HepG2 (cell line): ENCODE data around the gene GALR3. TPM values are rescaled to one million over a fixed set of nuclear protein-coding genes. Genes with fewer than 3 reads are reported as not detected.

Experiments used
- ATAC-seq: fragments of 200-7000 bp; cut with Tn5 transposase; 3 replicates; pipeline ENCODE4 v1.9.1; 2020; ENCODE audit warnings: mild to moderate bottlenecking, moderate library complexity
- BruUV-seq: library from RNA; stranded (reverse); fragments of 400-500 nt; replicated peaks from 2 replicates; lab custom pipeline; 2021; lab: Mats Ljungman, UMichigan
- CTCF ChIA-PET: fragments of 300-600 bp; formaldehyde crosslinking; extraction: SDS; loops from one replicate; lab custom pipeline; 2021; ENCODE audit warnings: low total read pairs, inconsistent platforms, low intra/inter-chr PET ratio; lab: Yijun Ruan, JAX
- POLR2A ChIA-PET: fragments of 350-600 bp; sonication (Branson Sonifier 250); formaldehyde crosslinking; loops from one replicate; lab custom pipeline; 2020; ENCODE audit warnings: antibody characterized with exemption, inconsistent platforms; lab: Yijun Ruan, JAX
- DNase-seq: peaks from one replicate; pipeline ENCODE4 v3.0.0-alpha.2; 2015; ENCODE audit warnings: low spot score
- FAIRE-seq: peaks from 3 replicates; lab custom pipeline; 2011; peaks lifted over from hg19 to GRCh38; lab: Jason Lieb, UNC
- H2AFZ ChIP-seq: one replicate; pipeline ENCODE4 v1.6.1; 2011; ENCODE audit warnings: low read length, inconsistent platforms
- H3K27ac ChIP-seq: fragments of 300-600 bp; 3 replicates; pipeline ENCODE4 v1.8.0; 2011; ENCODE audit warnings: mixed run types, mild to moderate bottlenecking, mixed read lengths, low read length, inconsistent platforms; ENCODE audit not compliant: insufficient read depth; ENCODE audit errors: extremely low read length
- H3K27me3 ChIP-seq, 2 experiments: fragments of 200-600 bp in 1 of 2; 2 replicates in 1 of 2; 3 replicates in 1 of 2; pipeline versions ENCODE4 v1.6.0 to v1.8.0; 2011; ENCODE audit warnings: low read length in 2 of 2, mild to moderate bottlenecking in 2 of 2, moderate library complexity in 2 of 2, inconsistent platforms in 1 of 2; ENCODE audit not compliant: insufficient read depth in 2 of 2, control insufficient read depth in 1 of 2
- H3K36me3 ChIP-seq, 2 experiments: fragments of 200-600 bp in 1 of 2; replicated peaks in 1 of 2; 2 replicates in 1 of 2; 3 replicates in 1 of 2; pipeline versions ENCODE4 v1.5.1 to v1.8.0; 2011; ENCODE audit warnings: low read length in 2 of 2, inconsistent platforms in 1 of 2; ENCODE audit not compliant: insufficient read depth in 2 of 2, control insufficient read depth in 1 of 2
- H3K4me1 ChIP-seq: 2 replicates; pipeline ENCODE4 v1.5.1; 2012; ENCODE audit warnings: low read length, inconsistent platforms; ENCODE audit not compliant: insufficient read depth
- H3K4me2 ChIP-seq: 2 replicates; pipeline ENCODE4 v1.6.0; 2011; ENCODE audit warnings: low read depth, low read length, inconsistent platforms
- H3K4me3 ChIP-seq, 3 experiments: fragments of 200-600 bp in 1 of 3; sonication (generic), shearing (Covaris generic) in 1 of 3; replicated peaks in 1 of 3; 2 replicates each; pipeline ENCODE4 v1.5.1; 2011 to 2016; ENCODE audit warnings: low read length in 3 of 3, inconsistent platforms in 2 of 3, low read depth in 2 of 3, mild to moderate bottlenecking in 2 of 3, control low read depth in 1 of 3, mixed read lengths in 1 of 3; ENCODE audit not compliant: insufficient read depth in 1 of 3
- H3K79me2 ChIP-seq: one replicate; pipeline ENCODE4 v1.6.1; 2011; ENCODE audit warnings: low read length, inconsistent platforms; ENCODE audit not compliant: insufficient read depth
- H3K9ac ChIP-seq: 2 replicates; pipeline ENCODE4 v1.6.0; 2011; ENCODE audit warnings: mild to moderate bottlenecking, low read depth, low read length, inconsistent platforms; ENCODE audit not compliant: insufficient read depth
- H3K9me3 ChIP-seq: 2 replicates; pipeline ENCODE4 v1.5.1; 2012; ENCODE audit warnings: mild to moderate bottlenecking, low read length
- H4K20me1 ChIP-seq: 2 replicates; pipeline ENCODE4 v1.6.0; 2011; ENCODE audit warnings: inconsistent platforms, mild to moderate bottlenecking, low read length, moderate library complexity; ENCODE audit not compliant: insufficient read depth
- CHD4 ChIP-seq: fragments of 200-600 bp; sonication (generic); IDR thresholded peaks from 2 replicates; pipeline ENCODE4 v1.7.0; 2017; ENCODE audit warnings: mild to moderate bottlenecking, low read length, borderline replicate concordance
- IKZF4 ChIP-seq: sonication (generic); formaldehyde crosslinking; IDR thresholded peaks from 2 replicates; pipeline ENCODE4 v1.5.1; 2020; ENCODE audit warnings: borderline replicate concordance, mild to moderate bottlenecking, low read depth, missing genetic modification reagents; ENCODE audit errors: not compliant biosample characterization
- MXD4 ChIP-seq: IDR thresholded peaks from 2 replicates; pipeline ENCODE4 v1.6.1; 2016; ENCODE audit warnings: mild to moderate bottlenecking, missing biosample characterization, missing genetic modification reagents
- NFIB ChIP-seq: sonication (generic); formaldehyde crosslinking; IDR thresholded peaks from 2 replicates; pipeline ENCODE4 v1.9.0; 2021; ENCODE audit warnings: missing genetic modification reagents, mild to moderate bottlenecking, borderline replicate concordance
- RBAK ChIP-seq: sonication (generic); formaldehyde crosslinking; IDR thresholded peaks from 2 replicates; pipeline ENCODE4 v1.5.1; 2020; ENCODE audit warnings: mild to moderate bottlenecking, missing genetic modification reagents
- RFXANK ChIP-seq: IDR thresholded peaks from 2 replicates; pipeline ENCODE4 v1.6.1; 2016
- ZC3H13 ChIP-seq: sonication (generic); formaldehyde crosslinking; IDR thresholded peaks from 2 replicates; pipeline ENCODE4 v1.8.1; 2023; ENCODE audit warnings: mild to moderate bottlenecking, missing genetic modification reagents, moderate library complexity
- ZNF121 ChIP-seq: sonication (generic); formaldehyde crosslinking; IDR thresholded peaks from 2 replicates; pipeline ENCODE4 v1.5.0; 2020; ENCODE audit warnings: mild to moderate bottlenecking, missing genetic modification reagents
- WGBS: methylation state at CpG from one replicate; pipeline ENCODE4 v1.1.6; 2017; ENCODE audit warnings: low lambda C conversion rate; 5-methylcytosine and 5-hydroxymethylcytosine counted together
- in situ Hi-C: cut with HindIII; loops from 2 replicates; pipeline ENCODE4 v1.10.0; 2017; ENCODE audit warnings: low pct_unique_long_range_greater_than_20kb; ENCODE audit not compliant: extremely low pct_ligation_motif_present
- intact Hi-C: fragments of 100-400 bp; cut with micrococcal nuclease; formaldehyde crosslinking; loops from one replicate; pipeline ENCODE4 v1.10.0; 2022; ENCODE audit not compliant: unreplicated experiment
- polyA plus RNA-seq, 8 experiments: library from polyadenylated mRNA; depleted of rRNA in 3 of 8; stranded (reverse) in 7 of 8; unstranded in 1 of 8; fragments of >200 nt; fragmentation: Illumina TruSeq in 4 of 8; extraction: Trizol in 4 of 8; gene quantifications; 2 replicates each; pipeline versions ENCODE4 v1.2.1 to v1.2.3, GENCODE V29; 2011 to 2016; ENCODE audit warnings: low read depth in 4 of 8, missing spikeins in 1 of 8, mixed read lengths in 1 of 8; ENCODE audit not compliant: insufficient read depth in 1 of 8
- total RNA-seq, 5 experiments: library from RNA; depleted of rRNA; stranded (reverse); fragments of >200 nt; fragmentation: Illumina TruSeq; extraction: Trizol; gene quantifications; 2 replicates each; pipeline ENCODE4 v1.2.3, GENCODE V29; 2016; ENCODE audit warnings: low read depth in 1 of 5

Gene GALR3
- total and polyA plus RNA-seq, 2 of the 13 experiments (the other 11 are each of a cell fraction or from before 2014, with no cell fraction given), result 0.13 TPM; not detected in 1

DNA sequence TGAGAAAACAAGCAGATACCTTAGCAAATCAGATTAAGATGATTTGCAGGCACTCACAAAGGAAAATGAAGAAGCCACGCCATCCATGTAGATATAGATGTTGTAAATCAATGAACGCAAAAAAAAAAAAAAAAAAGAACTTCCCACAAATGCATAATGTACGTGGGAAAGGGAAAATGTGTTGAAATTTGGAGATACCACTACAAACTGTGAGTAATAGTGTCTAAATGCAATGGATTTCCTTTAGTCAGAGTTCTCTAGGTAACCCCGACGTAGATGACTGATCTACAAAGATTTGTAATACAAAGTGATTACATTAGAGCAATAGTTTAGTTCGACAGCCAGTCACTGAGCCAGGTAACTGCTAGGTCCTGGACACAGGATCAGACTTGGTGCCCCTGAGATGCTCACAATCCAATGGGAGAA lies 21.7 kb downstream of the GALR3 start:
- peak overlapping the region; percentile 54 for H3K27ac ChIP-seq
- H3K4me3 ChIP-seq, result peak overlapping the region; percentile 46 to 84 (median 54)
- BruUV-seq, result TSS peak; percentile 17
- no peak for FAIRE-seq
- POLR2A ChIA-PET, result interaction anchor here (0.5 to 4.8 kb wide), 16 partner anchors 8 to 299 kb away, joined by 3 to 59 read pairs (median 7); partner anchors contain the start of genes GCAT and GGA1
- in situ Hi-C loops, result no loop called here
- 89% methylated on average over 6 of the region's 6 CpGs for WGBS
- peaks cover 39% of the 10 kb centered on the region for H3K79me2 ChIP-seq
- DNase-seq, result no peak
- intact Hi-C loops, result no loop called here
- H3K36me3 ChIP-seq, result peaks cover 1% of the 10 kb centered on the region in 2 experiments; a peak in 4 of 5 replicates
- peaks cover 41% of the 10 kb centered on the region for H3K4me1 ChIP-seq
- H3K9ac ChIP-seq, result peak overlapping the region; percentile 54
- no peaks in the 10 kb centered on the region; a peak in 2 of 5 replicates for H3K27me3 ChIP-seq
- CTCF ChIA-PET, result no interaction called here
- no peaks in the 10 kb centered on the region for H3K9me3 ChIP-seq
- H2AFZ ChIP-seq, result no peak overlapping the region
- ATAC-seq, result no peak
- no peaks in the 10 kb centered on the region for H4K20me1 ChIP-seq
- TF ChIP-seq RFXANK (CRISPR knock-in tag) (no peak), ZC3H13 (CRISPR knock-in tag) (0 out of 2 replicates have a peak, but pooled peaks have one; percentile 14), NFIB (CRISPR knock-in tag) (no peak), CHD4 (0 out of 2 replicates have a peak, but pooled peaks have one; percentile 64), IKZF4 (CRISPR knock-in tag) (peak; percentile 11)
- peak overlapping the region; percentile 69 for H3K4me2 ChIP-seq

DNA sequence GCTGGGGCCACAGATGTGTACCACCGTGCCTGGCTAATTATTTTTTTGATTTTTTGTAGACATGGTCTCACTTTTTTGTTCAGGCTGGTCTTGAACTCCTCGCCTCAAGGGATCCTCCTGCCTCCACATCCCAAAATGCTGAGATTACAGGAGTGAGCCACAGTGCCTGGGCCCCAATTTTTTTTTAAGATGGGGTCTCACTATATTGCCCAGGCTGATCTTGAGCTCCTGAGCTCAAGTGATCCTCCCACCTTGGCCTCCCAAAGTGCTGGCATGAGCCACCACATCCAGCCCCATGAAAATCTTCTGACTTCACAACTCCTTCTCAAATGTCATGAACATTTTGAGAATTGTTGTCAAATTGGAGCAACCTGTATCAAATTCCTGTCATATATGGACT lies 23.3 kb downstream of the GALR3 start:
- intact Hi-C loops, result no loop called here
- no peak for FAIRE-seq
- DNase-seq, result no peak

More for the DNA sequence above, 23.3 kb downstream of the GALR3 start:
- 94% methylated on average over 2 of the region's 2 CpGs for WGBS
- no peak for ATAC-seq
- H3K27ac ChIP-seq, result no peak overlapping the region
- TF ChIP-seq ZNF121 (CRISPR knock-in tag) (peak; percentile 62; the same call in 1 of the 2 replicates), RBAK (CRISPR knock-in tag) (no peak), MXD4 (CRISPR knock-in tag) (no peak)
- TF ChIP-seq, all 625 proteins: peak for 1
- CTCF ChIA-PET, result no interaction called here
- no peaks in the 10 kb centered on the region for H4K20me1 ChIP-seq
- H3K9ac ChIP-seq, result no peak overlapping the region
- no peaks in the 10 kb centered on the region for H3K9me3 ChIP-seq
- in situ Hi-C loops, result no loop called here
- no peak overlapping the region for H3K4me2 ChIP-seq
- H3K79me2 ChIP-seq, result peaks cover 50% of the 10 kb centered on the region
- H3K4me1 ChIP-seq, result peaks cover 48% of the 10 kb centered on the region
- BruUV-seq, result no TSS peak
- no peak overlapping the region for H3K4me3 ChIP-seq
- POLR2A ChIA-PET, result no interaction called here
- H2AFZ ChIP-seq, result no peak overlapping the region
- H3K36me3 ChIP-seq, result peaks cover 1 to 8% of the 10 kb centered on the region in 2 experiments; a peak in 3 of 5 replicates
- no peaks in the 10 kb centered on the region; a peak in 2 of 5 replicates for H3K27me3 ChIP-seq
